ENCODE results near the gene ADGRG6.

- TF ChIP-seq POLR2AphosphoS5 (IDR thresholded peaks at IDR 0.05; ENCODE audit: low read depth, low read length) (no peak), TAF1 (IDR thresholded peaks at IDR 0.05; ENCODE audit: borderline replicate concordance, insufficient read depth, low read length) (no peak), FOXP2 (optimal IDR thresholded peaks at IDR 0.05; ENCODE audit: borderline replicate concordance, extremely low read depth, extremely low read length, insufficient read depth) (no peak)
- TF ChIP-seq, protein P1, sequence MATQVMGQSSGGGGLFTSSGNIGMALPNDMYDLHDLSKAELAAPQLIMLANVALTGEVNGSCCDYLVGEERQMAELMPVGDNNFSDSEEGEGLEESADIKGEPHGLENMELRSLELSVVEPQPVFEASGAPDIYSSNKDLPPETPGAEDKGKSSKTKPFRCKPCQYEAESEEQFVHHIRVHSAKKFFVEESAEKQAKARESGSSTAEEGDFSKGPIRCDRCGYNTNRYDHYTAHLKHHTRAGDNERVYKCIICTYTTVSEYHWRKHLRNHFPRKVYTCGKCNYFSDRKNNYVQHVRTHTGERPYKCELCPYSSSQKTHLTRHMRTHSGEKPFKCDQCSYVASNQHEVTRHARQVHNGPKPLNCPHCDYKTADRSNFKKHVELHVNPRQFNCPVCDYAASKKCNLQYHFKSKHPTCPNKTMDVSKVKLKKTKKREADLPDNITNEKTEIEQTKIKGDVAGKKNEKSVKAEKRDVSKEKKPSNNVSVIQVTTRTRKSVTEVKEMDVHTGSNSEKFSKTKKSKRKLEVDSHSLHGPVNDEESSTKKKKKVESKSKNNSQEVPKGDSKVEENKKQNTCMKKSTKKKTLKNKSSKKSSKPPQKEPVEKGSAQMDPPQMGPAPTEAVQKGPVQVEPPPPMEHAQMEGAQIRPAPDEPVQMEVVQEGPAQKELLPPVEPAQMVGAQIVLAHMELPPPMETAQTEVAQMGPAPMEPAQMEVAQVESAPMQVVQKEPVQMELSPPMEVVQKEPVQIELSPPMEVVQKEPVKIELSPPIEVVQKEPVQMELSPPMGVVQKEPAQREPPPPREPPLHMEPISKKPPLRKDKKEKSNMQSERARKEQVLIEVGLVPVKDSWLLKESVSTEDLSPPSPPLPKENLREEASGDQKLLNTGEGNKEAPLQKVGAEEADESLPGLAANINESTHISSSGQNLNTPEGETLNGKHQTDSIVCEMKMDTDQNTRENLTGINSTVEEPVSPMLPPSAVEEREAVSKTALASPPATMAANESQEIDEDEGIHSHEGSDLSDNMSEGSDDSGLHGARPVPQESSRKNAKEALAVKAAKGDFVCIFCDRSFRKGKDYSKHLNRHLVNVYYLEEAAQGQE (IDR thresholded peaks at IDR 0.05; ENCODE audit: insufficient read depth in 1 of 2, low read depth in 2 of 2, low read length in 2 of 2) = no peak
Measured at GRCh38 chr6:142489722-142490610, 188.2 kb downstream of the ADGRG6 start.
